Measurements from ENCODE around the gene POLR3C.

DNA sequence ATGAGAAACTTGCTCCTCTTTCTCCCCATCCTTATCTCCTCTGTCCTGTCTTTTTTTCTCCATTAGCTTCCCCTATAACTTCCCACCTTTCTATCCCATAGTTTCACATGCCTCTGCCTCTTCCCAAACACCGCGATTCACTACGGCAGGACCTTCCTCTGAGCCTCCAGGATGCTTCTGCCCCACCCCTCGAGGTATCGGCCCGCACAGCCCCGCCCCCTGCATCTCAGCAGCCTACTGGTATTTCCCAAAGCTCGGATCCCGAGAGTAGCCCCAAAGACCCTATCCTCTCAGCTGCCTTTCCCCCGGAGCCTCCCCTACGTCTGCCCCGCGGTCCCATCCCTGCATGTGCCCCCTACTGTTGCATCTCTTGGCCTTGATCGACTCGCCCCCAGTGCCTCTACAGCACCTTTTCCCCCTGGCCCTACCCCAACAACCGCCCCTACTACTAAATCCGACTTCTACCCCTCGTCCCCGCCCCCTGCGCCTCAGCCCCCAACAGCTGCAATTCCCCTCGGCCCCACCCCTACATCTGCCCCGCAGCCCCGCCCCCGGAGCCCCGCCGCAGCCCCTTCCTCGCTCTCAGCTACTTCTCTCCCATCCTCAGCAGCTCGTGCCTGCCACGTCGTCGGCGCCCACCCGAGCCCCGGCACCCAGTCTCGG is 34.4 kb downstream of the POLR3C start:
- TF ChIP-seq GATA2 (IDR thresholded peaks at IDR 0.05; ENCODE audit: low read depth, low read length) (no peak), GATA3 (IDR thresholded peaks at IDR 0.05; ENCODE audit: low read depth, low read length) (no peak)

Measured in SH-SY5Y (cell line).